Measurements from ENCODE around the gene CACNA1B. TPM values are rescaled to one million over a fixed set of nuclear protein-coding genes. Genes with fewer than 3 reads are reported as not detected.

The CACNA1B gene
- total and polyA plus RNA-seq, 2 donors (not counting 1 experiment from before 2014, with no cell fraction given) = 0.15 TPM; not detected in 1

DNA sequence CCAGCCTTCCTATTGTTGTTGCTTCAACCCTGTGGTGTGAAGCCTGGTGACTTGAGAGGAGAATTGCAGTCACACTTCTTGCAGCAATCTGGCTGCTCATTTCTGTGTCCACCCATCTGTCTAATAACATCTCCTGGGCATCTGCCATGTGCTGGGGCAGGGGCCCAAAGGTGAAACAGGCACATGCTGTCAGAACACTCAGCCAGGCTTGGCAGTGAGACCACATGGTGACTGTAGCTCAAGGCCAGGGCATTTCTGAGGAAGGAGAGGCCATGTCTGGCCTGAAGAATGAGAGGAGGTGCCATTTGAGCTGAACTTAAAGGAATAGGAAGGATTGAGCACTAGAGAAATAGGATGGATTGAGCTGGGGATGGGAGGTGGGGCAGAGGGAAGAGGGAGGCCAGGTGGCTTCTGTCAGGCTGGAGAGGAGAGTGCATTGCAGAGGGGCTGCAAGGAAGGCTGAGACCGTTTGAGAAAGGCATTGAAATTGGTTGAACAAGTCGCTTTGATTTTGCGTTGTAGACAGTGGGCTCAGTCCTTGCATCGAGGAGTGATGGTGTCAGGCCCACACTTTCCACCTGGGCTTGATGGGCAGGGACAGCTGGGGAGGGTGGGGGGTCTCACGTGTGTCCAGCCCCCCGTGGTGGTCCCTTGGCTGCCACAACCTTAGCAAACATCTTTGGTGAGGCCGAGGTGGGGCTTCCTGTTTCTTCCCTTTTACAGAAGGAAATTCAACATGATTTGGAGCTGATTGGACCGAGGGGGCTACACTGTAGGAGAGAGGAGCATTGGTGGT lies 222.4 kb downstream of the CACNA1B start:
- Mint-ChIP-seq H3K27me3 (peaks cover 3% of the 10 kb centered on the region), H3K4me1 (no peaks in the 10 kb centered on the region), H3K9me3 (ENCODE audit: insufficient read depth) (no peaks in the 10 kb centered on the region), H3K4me3 (no peak overlapping the region), H3K27ac (no peak overlapping the region)
- Histone ChIP-seq H3K4me1 (ENCODE audit: control insufficient read depth in 2 of 2, insufficient read depth in 2 of 2, low read length in 2 of 2) (no peaks in the 10 kb centered on the region), H2AFZ (ENCODE audit: insufficient read depth, low read depth, low read length, poor library complexity, severe bottlenecking) (no peak overlapping the region), H3K36me3 (replicated peaks in 1 of 2; ENCODE audit: control extremely low read depth in 1 of 2, control insufficient read depth in 1 of 2, extremely low read depth in 1 of 2, insufficient read depth in 2 of 2, low read length in 1 of 2) (no peaks in the 10 kb centered on the region), H3K27me3 (replicated peaks in 1 of 4; ENCODE audit: control extremely low read depth in 1 of 4, control insufficient read depth in 3 of 4, insufficient read depth in 4 of 4, low read length in 3 of 4) (no peaks in the 10 kb centered on the region), H3K9ac (ENCODE audit: low read length) (no peak overlapping the region), H3K27ac (ENCODE audit: low read length in 2 of 2) (no peak overlapping the region), H4K20me1 (ENCODE audit: control insufficient read depth, insufficient read depth, low read length, poor library complexity, severe bottlenecking) (no peaks in the 10 kb centered on the region), H3K79me2 (ENCODE audit: control insufficient read depth, insufficient read depth, low read length) (no peaks in the 10 kb centered on the region), H3K9me3 (ENCODE audit: control extremely low read depth in 1 of 3, control insufficient read depth in 2 of 3, insufficient read depth in 1 of 3, low read length in 2 of 3) (peaks cover 0 to 8% (median 0%) of the 10 kb centered on the region in 3 donors), H3K4me2 (replicated peaks; ENCODE audit: low read depth, low read length, poor library complexity, severe bottlenecking) (no peak overlapping the region), H3K4me3 (ENCODE audit: control extremely low read depth in 1 of 5, extremely low read depth in 1 of 5, insufficient read depth in 1 of 5, low read depth in 2 of 5, low read length in 4 of 5) (no peak overlapping the region)
- ATAC-seq (ENCODE audit: low read depth) (no peak), DNase-seq (no peak)
- ChIA-PET POLR2A (no interaction called here), CTCF (no interaction called here)
- WGBS (ENCODE audit: insufficient coverage) = 72% methylated on average over 7 of the region's 8 CpGs
- TF ChIP-seq, protein P1, sequence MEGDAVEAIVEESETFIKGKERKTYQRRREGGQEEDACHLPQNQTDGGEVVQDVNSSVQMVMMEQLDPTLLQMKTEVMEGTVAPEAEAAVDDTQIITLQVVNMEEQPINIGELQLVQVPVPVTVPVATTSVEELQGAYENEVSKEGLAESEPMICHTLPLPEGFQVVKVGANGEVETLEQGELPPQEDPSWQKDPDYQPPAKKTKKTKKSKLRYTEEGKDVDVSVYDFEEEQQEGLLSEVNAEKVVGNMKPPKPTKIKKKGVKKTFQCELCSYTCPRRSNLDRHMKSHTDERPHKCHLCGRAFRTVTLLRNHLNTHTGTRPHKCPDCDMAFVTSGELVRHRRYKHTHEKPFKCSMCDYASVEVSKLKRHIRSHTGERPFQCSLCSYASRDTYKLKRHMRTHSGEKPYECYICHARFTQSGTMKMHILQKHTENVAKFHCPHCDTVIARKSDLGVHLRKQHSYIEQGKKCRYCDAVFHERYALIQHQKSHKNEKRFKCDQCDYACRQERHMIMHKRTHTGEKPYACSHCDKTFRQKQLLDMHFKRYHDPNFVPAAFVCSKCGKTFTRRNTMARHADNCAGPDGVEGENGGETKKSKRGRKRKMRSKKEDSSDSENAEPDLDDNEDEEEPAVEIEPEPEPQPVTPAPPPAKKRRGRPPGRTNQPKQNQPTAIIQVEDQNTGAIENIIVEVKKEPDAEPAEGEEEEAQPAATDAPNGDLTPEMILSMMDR (IDR thresholded peaks at IDR 0.05) = no peak
- no peak for TF ChIP-seq EZH2 (IDR thresholded peaks at IDR 0.05; ENCODE audit: borderline replicate concordance, insufficient read depth, low read depth, low read length, poor library complexity, severe bottlenecking)
- intact Hi-C loops (cut with micrococcal nuclease) = no loop called here

DNA sequence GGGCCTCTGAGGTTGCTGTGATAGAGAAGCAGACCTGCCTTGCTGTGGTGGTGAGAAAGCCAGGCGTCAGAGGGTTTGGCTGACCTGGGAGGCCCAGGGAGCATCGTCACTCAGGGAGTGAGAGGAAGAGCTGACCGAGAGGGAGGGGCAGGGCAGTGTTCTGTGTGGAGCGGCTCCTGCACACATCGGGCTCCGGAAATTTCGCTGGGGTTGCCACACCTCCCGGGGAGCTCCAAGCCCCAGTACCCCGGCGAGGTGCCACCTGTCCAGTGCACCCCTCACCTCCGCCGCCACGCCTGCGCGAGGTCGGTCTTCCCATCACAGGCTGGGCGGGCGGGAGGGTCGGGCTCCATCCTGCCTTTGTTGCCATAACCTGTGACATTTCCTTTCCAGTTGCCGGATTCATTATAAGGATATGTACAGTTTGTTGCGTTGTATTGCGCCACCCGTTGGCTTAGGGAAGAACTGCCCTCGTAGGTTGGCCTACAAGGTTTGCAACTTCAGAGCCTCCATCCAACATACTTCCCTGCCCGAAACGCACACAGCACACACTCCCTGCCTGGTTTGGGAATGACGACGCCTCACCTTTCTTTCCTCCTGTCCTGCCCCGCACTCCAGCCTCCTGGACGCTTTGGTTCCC lies 223.2 kb downstream of the CACNA1B start:
- WGBS (ENCODE audit: insufficient coverage) = 95% methylated on average over 26 of the region's 30 CpGs
- intact Hi-C loops (cut with micrococcal nuclease) = no loop called here

More for the DNA sequence above, 223.2 kb downstream of the CACNA1B start:
- no peaks in the 10 kb centered on the region for H3K36me3 ChIP-seq (replicated peaks in 1 of 2; ENCODE audit: control extremely low read depth in 1 of 2, control insufficient read depth in 1 of 2, extremely low read depth in 1 of 2, insufficient read depth in 2 of 2, low read length in 1 of 2)
- no peak overlapping the region for H3K9ac ChIP-seq (ENCODE audit: low read length)
- ATAC-seq (ENCODE audit: low read depth) (no peak), DNase-seq (no peak)
- no peaks in the 10 kb centered on the region for H3K4me1 ChIP-seq (ENCODE audit: control insufficient read depth in 2 of 2, insufficient read depth in 2 of 2, low read length in 2 of 2)
- no peaks in the 10 kb centered on the region for H3K79me2 ChIP-seq (ENCODE audit: control insufficient read depth, insufficient read depth, low read length)
- Mint-ChIP-seq H3K9me3 (ENCODE audit: insufficient read depth) (no peaks in the 10 kb centered on the region), H3K27ac (no peak overlapping the region), H3K4me3 (no peak overlapping the region), H3K4me1 (no peaks in the 10 kb centered on the region), H3K27me3 (peaks cover 3% of the 10 kb centered on the region)
- H3K27me3 ChIP-seq (replicated peaks in 1 of 4; ENCODE audit: control extremely low read depth in 1 of 4, control insufficient read depth in 3 of 4, insufficient read depth in 4 of 4, low read length in 3 of 4) = no peaks in the 10 kb centered on the region
- peaks cover 0 to 8% (median 0%) of the 10 kb centered on the region in 3 donors for H3K9me3 ChIP-seq (ENCODE audit: control extremely low read depth in 1 of 3, control insufficient read depth in 2 of 3, insufficient read depth in 1 of 3, low read length in 2 of 3)
- no peak overlapping the region for H3K4me2 ChIP-seq (replicated peaks; ENCODE audit: low read depth, low read length, poor library complexity, severe bottlenecking)
- no peak overlapping the region for H2AFZ ChIP-seq (ENCODE audit: insufficient read depth, low read depth, low read length, poor library complexity, severe bottlenecking)
- no peak overlapping the region for H3K27ac ChIP-seq (ENCODE audit: low read length in 2 of 2)
- TF ChIP-seq, protein P1 (IDR thresholded peaks at IDR 0.05) = no peak
- TF ChIP-seq EZH2 (IDR thresholded peaks at IDR 0.05; ENCODE audit: borderline replicate concordance, insufficient read depth, low read depth, low read length, poor library complexity, severe bottlenecking) = no peak
- H3K4me3 ChIP-seq (ENCODE audit: control extremely low read depth in 1 of 5, extremely low read depth in 1 of 5, insufficient read depth in 1 of 5, low read depth in 2 of 5, low read length in 4 of 5) = no peak overlapping the region
- POLR2A ChIA-PET = no interaction called here
- no peaks in the 10 kb centered on the region for H4K20me1 ChIP-seq (ENCODE audit: control insufficient read depth, insufficient read depth, low read length, poor library complexity, severe bottlenecking)
- CTCF ChIA-PET = no interaction called here
